ENCODE data around the gene FREM1.

The FREM1 gene

DNA sequence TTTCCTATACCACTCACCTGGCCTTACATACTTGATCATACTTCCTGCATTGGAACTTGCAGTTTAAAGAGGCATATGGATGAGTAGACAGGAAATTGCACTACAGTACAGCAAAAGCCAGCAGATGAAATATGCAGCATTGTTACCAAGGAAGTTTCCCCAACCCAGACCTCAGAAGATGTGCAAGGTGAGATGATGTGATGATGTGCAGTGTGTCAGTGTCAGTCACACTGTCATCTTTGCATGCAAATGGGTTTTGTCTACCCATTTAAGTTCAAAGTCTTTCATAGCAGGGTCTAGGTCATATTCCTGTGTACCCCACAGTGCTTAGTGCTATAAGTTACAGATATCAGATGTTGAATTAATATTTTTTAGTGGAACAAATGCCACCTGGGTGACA is 98.4 kb downstream of the FREM1 start (continued):
- TF ChIP-seq, protein P1, sequence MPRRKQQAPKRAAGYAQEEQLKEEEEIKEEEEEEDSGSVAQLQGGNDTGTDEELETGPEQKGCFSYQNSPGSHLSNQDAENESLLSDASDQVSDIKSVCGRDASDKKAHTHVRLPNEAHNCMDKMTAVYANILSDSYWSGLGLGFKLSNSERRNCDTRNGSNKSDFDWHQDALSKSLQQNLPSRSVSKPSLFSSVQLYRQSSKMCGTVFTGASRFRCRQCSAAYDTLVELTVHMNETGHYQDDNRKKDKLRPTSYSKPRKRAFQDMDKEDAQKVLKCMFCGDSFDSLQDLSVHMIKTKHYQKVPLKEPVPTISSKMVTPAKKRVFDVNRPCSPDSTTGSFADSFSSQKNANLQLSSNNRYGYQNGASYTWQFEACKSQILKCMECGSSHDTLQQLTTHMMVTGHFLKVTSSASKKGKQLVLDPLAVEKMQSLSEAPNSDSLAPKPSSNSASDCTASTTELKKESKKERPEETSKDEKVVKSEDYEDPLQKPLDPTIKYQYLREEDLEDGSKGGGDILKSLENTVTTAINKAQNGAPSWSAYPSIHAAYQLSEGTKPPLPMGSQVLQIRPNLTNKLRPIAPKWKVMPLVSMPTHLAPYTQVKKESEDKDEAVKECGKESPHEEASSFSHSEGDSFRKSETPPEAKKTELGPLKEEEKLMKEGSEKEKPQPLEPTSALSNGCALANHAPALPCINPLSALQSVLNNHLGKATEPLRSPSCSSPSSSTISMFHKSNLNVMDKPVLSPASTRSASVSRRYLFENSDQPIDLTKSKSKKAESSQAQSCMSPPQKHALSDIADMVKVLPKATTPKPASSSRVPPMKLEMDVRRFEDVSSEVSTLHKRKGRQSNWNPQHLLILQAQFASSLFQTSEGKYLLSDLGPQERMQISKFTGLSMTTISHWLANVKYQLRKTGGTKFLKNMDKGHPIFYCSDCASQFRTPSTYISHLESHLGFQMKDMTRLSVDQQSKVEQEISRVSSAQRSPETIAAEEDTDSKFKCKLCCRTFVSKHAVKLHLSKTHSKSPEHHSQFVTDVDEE (CRISPR knock-in tag; IDR thresholded peaks at IDR 0.05), result no peak
- no peak for TF ChIP-seq ZNF565 (CRISPR knock-in tag; conservative IDR thresholded peaks at IDR 0.05; ENCODE audit: low read depth)
- TF ChIP-seq BACH2 (CRISPR knock-in tag; IDR thresholded peaks at IDR 0.05; ENCODE audit: borderline replicate concordance), result no peak
- TF ChIP-seq ZNF8 (CRISPR knock-in tag; IDR thresholded peaks at IDR 0.05), result no peak
- no peak for TF ChIP-seq PPARA (CRISPR knock-in tag; IDR thresholded peaks at IDR 0.05; ENCODE audit: borderline replicate concordance)
- no peak for TF ChIP-seq ZFP30 (CRISPR knock-in tag; IDR thresholded peaks at IDR 0.05)
- no peak for TF ChIP-seq TCF4 (CRISPR knock-in tag; IDR thresholded peaks at IDR 0.05; ENCODE audit: borderline replicate concordance)

DNA sequence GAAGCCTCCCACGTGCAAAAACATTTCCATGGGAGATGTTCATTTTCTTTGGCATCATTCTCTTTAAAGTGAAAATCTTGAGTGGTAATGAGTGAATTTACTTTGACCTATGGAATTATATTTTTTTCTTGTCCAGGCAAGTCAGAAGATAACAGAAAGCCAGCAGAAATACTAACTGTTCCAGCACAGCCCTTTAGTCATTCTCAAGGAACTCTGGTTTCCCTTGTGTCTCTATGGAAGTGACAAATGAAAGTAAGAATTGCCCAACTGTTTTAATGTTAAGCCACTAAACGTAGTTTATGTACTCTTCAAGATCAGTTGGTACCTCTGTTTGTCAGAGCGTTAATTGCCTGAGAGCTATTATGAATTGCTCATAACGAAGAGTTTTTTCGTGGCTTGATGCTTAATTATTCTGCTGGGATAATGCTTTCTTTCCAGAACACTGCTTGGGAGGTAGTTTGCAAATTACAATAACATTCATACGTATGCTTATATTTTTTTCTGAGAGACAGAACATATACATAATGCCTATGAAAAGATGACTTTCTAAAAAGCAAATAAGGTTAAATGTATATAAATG is 103.2 kb downstream of the FREM1 start:
- no peak for ATAC-seq

More for the DNA sequence above, 103.2 kb downstream of the FREM1 start:
- TF ChIP-seq, protein P2, sequence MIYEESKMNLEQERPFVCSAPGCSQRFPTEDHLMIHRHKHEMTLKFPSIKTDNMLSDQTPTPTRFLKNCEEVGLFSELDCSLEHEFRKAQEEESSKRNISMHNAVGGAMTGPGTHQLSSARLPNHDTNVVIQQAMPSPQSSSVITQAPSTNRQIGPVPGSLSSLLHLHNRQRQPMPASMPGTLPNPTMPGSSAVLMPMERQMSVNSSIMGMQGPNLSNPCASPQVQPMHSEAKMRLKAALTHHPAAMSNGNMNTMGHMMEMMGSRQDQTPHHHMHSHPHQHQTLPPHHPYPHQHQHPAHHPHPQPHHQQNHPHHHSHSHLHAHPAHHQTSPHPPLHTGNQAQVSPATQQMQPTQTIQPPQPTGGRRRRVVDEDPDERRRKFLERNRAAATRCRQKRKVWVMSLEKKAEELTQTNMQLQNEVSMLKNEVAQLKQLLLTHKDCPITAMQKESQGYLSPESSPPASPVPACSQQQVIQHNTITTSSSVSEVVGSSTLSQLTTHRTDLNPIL (CRISPR knock-in tag; IDR thresholded peaks at IDR 0.05; ENCODE audit: low read depth), result no peak
- no peak for TF ChIP-seq PPARA (CRISPR knock-in tag; IDR thresholded peaks at IDR 0.05; ENCODE audit: borderline replicate concordance)
- TF ChIP-seq ZFP30 (CRISPR knock-in tag; IDR thresholded peaks at IDR 0.05), result no peak
- TF ChIP-seq, protein P3, sequence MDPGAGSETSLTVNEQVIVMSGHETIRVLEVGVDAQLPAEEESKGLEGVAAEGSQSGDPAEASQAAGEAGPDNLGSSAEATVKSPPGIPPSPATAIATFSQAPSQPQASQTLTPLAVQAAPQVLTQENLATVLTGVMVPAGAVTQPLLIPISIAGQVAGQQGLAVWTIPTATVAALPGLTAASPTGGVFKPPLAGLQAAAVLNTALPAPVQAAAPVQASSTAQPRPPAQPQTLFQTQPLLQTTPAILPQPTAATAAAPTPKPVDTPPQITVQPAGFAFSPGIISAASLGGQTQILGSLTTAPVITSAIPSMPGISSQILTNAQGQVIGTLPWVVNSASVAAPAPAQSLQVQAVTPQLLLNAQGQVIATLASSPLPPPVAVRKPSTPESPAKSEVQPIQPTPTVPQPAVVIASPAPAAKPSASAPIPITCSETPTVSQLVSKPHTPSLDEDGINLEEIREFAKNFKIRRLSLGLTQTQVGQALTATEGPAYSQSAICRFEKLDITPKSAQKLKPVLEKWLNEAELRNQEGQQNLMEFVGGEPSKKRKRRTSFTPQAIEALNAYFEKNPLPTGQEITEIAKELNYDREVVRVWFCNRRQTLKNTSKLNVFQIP (CRISPR knock-in tag; IDR thresholded peaks at IDR 0.05; ENCODE audit: borderline replicate concordance, low read depth), result no peak
- TF ChIP-seq GLIS3 (CRISPR knock-in tag; IDR thresholded peaks at IDR 0.05), result no peak
- TF ChIP-seq, protein P1 (CRISPR knock-in tag; IDR thresholded peaks at IDR 0.05), result no peak
- no peak for TF ChIP-seq TOX (CRISPR knock-in tag; IDR thresholded peaks at IDR 0.05; ENCODE audit: borderline replicate concordance)
- TF ChIP-seq ISL1 (CRISPR knock-in tag; IDR thresholded peaks at IDR 0.05), result no peak
- no peak for TF ChIP-seq OSR1 (CRISPR knock-in tag; IDR thresholded peaks at IDR 0.05)
- TF ChIP-seq, protein P4, sequence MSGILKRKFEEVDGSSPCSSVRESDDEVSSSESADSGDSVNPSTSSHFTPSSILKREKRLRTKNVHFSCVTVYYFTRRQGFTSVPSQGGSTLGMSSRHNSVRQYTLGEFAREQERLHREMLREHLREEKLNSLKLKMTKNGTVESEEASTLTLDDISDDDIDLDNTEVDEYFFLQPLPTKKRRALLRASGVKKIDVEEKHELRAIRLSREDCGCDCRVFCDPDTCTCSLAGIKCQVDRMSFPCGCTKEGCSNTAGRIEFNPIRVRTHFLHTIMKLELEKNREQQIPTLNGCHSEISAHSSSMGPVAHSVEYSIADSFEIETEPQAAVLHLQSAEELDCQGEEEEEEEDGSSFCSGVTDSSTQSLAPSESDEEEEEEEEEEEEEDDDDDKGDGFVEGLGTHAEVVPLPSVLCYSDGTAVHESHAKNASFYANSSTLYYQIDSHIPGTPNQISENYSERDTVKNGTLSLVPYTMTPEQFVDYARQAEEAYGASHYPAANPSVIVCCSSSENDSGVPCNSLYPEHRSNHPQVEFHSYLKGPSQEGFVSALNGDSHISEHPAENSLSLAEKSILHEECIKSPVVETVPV (CRISPR knock-in tag; IDR thresholded peaks at IDR 0.05), result no peak
- TF ChIP-seq, protein P5, sequence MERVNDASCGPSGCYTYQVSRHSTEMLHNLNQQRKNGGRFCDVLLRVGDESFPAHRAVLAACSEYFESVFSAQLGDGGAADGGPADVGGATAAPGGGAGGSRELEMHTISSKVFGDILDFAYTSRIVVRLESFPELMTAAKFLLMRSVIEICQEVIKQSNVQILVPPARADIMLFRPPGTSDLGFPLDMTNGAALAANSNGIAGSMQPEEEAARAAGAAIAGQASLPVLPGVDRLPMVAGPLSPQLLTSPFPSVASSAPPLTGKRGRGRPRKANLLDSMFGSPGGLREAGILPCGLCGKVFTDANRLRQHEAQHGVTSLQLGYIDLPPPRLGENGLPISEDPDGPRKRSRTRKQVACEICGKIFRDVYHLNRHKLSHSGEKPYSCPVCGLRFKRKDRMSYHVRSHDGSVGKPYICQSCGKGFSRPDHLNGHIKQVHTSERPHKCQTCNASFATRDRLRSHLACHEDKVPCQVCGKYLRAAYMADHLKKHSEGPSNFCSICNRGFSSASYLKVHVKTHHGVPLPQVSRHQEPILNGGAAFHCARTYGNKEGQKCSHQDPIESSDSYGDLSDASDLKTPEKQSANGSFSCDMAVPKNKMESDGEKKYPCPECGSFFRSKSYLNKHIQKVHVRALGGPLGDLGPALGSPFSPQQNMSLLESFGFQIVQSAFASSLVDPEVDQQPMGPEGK (CRISPR knock-in tag; IDR thresholded peaks at IDR 0.05; ENCODE audit: borderline replicate concordance), result no peak
- no peak for TF ChIP-seq ZNF565 (CRISPR knock-in tag; conservative IDR thresholded peaks at IDR 0.05; ENCODE audit: low read depth)
- TF ChIP-seq SNAI2 (CRISPR knock-in tag; IDR thresholded peaks at IDR 0.05), result no peak
- TF ChIP-seq CSDC2 (CRISPR knock-in tag; IDR thresholded peaks at IDR 0.05), result no peak
- TF ChIP-seq BACH2 (CRISPR knock-in tag; IDR thresholded peaks at IDR 0.05; ENCODE audit: borderline replicate concordance), result no peak
- TF ChIP-seq TCF4 (CRISPR knock-in tag; IDR thresholded peaks at IDR 0.05; ENCODE audit: borderline replicate concordance), result no peak
- TF ChIP-seq ZNF8 (CRISPR knock-in tag; IDR thresholded peaks at IDR 0.05), result no peak
- no peak for TF ChIP-seq RARB (CRISPR knock-in tag; IDR thresholded peaks at IDR 0.05)
- no peak for TF ChIP-seq ESRRG (CRISPR knock-in tag; IDR thresholded peaks at IDR 0.05)

All from SK-N-SH treated with all-trans-retinoic acid at 6 μM for 48 hours (cell line).